ENCODE results near the gene DMRT1.

Gene DMRT1

GRCh38 chr9:840343-840742, 1.2 kb upstream of the DMRT1 start:
- H3K79me2 ChIP-seq (ENCODE audit: insufficient read depth, low read depth), result no peaks in the 10 kb centered on the region
- no peak overlapping the region for H3K4me3 ChIP-seq (IDR thresholded peaks at IDR 0.05; ENCODE audit: insufficient read depth, low read depth, low read length)
- no peak overlapping the region for H3K27ac ChIP-seq
- no peaks in the 10 kb centered on the region for H3K27me3 ChIP-seq (ENCODE audit: insufficient read depth, low read depth)
- H4K20me1 ChIP-seq (ENCODE audit: insufficient read depth), result no peaks in the 10 kb centered on the region
- no peak overlapping the region for H3K4me2 ChIP-seq
- no peak overlapping the region for H2AFZ ChIP-seq (ENCODE audit: low read depth)
- H3K4me1 ChIP-seq (ENCODE audit: low read depth, poor library complexity, severe bottlenecking), result no peaks in the 10 kb centered on the region
- TF ChIP-seq CTCF (conservative IDR thresholded peaks at IDR 0.05; ENCODE audit: low read depth, low read length), result no peak
- no peak overlapping the region for H3K9ac ChIP-seq
- H3K36me3 ChIP-seq (ENCODE audit: insufficient read depth), result no peaks in the 10 kb centered on the region

- no peak overlapping the region for H3K4me2 ChIP-seq
- no peak for TF ChIP-seq CTCF (conservative IDR thresholded peaks at IDR 0.05; ENCODE audit: low read depth, low read length)
- H3K9ac ChIP-seq, result no peak overlapping the region
- H3K27ac ChIP-seq, result no peak overlapping the region
- no peaks in the 10 kb centered on the region for H3K79me2 ChIP-seq (ENCODE audit: insufficient read depth, low read depth)
- H3K36me3 ChIP-seq (ENCODE audit: insufficient read depth), result no peaks in the 10 kb centered on the region
- H2AFZ ChIP-seq (ENCODE audit: low read depth), result no peak overlapping the region
- H4K20me1 ChIP-seq (ENCODE audit: insufficient read depth), result no peaks in the 10 kb centered on the region
- H3K4me3 ChIP-seq (IDR thresholded peaks at IDR 0.05; ENCODE audit: insufficient read depth, low read depth, low read length), result no peak overlapping the region
- no peaks in the 10 kb centered on the region for H3K4me1 ChIP-seq (ENCODE audit: low read depth, poor library complexity, severe bottlenecking)
- no peaks in the 10 kb centered on the region for H3K27me3 ChIP-seq (ENCODE audit: insufficient read depth, low read depth)
These were observed 1.3 kb downstream of the DMRT1 start for GRCh38 chr9:842635-843426.

- Histone ChIP-seq H3K4me1 (ENCODE audit: low read depth, poor library complexity, severe bottlenecking) (no peaks in the 10 kb centered on the region), H3K4me2 (no peak overlapping the region), H3K9ac (no peak overlapping the region), H3K4me3 (IDR thresholded peaks at IDR 0.05; ENCODE audit: insufficient read depth, low read depth, low read length) (no peak overlapping the region), H3K79me2 (ENCODE audit: insufficient read depth, low read depth) (no peaks in the 10 kb centered on the region), H3K36me3 (ENCODE audit: insufficient read depth) (no peaks in the 10 kb centered on the region), H4K20me1 (ENCODE audit: insufficient read depth) (no peaks in the 10 kb centered on the region), H3K27ac (no peak overlapping the region), H2AFZ (ENCODE audit: low read depth) (no peak overlapping the region), H3K27me3 (ENCODE audit: insufficient read depth, low read depth) (no peaks in the 10 kb centered on the region)
- no peak for TF ChIP-seq CTCF (conservative IDR thresholded peaks at IDR 0.05; ENCODE audit: low read depth, low read length)
These were observed 1.9 kb downstream of the DMRT1 start for GRCh38 chr9:843427-843785.

GRCh38 chr9:846852-847251, 5.4 kb downstream of the DMRT1 start:
- no peaks in the 10 kb centered on the region for H4K20me1 ChIP-seq (ENCODE audit: insufficient read depth)
- H3K79me2 ChIP-seq (ENCODE audit: insufficient read depth, low read depth), result no peaks in the 10 kb centered on the region
- no peak overlapping the region for H2AFZ ChIP-seq (ENCODE audit: low read depth)
- H3K4me3 ChIP-seq (IDR thresholded peaks at IDR 0.05; ENCODE audit: insufficient read depth, low read depth, low read length), result no peak overlapping the region
- H3K4me1 ChIP-seq (ENCODE audit: low read depth, poor library complexity, severe bottlenecking), result no peaks in the 10 kb centered on the region
- TF ChIP-seq CTCF (conservative IDR thresholded peaks at IDR 0.05; ENCODE audit: low read depth, low read length), result no peak
- H3K4me2 ChIP-seq, result no peak overlapping the region
- H3K27me3 ChIP-seq (ENCODE audit: insufficient read depth, low read depth), result no peaks in the 10 kb centered on the region
- no peak overlapping the region for H3K9ac ChIP-seq
- H3K27ac ChIP-seq, result no peak overlapping the region
- H3K36me3 ChIP-seq (ENCODE audit: insufficient read depth), result no peaks in the 10 kb centered on the region

Measured in KMS-11 (cell line).